IPS DF 19.7 (cell line): ENCODE data around the gene KHNYN.
"Not testable (repeated sequence)": the region's sequence is repeated elsewhere in the genome, so short reads cannot be mapped to it uniquely, and the experiment has no call there.

Source experiments
- DNase-seq: peaks from one replicate; pipeline ENCODE4 v3.0.0-alpha.2; 2013; ENCODE audit warnings: low read depth, low spot score

Gene KHNYN

DNA sequence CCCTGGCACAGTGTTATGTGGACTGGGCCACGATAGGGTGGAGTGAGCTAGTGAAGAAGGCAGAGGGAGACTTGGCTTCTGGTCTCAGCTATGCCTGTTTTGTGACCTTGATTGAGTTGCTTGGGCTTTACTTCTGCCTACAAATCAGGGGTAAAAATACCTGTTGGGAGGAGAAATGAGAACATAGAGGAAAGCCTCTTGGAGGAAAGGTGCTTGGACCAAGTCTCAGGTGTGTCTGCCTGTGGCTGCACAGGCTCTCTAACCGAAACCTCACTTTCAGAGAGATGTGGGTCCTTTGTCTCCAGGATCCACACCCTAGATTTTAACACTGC is 7.9 kb downstream of the KHNYN start:
- no peak for DNase-seq

GRCh38 chr14:24438223-24439097 is 8.7 kb downstream of the KHNYN start:
- DNase-seq: no peak

DNA sequence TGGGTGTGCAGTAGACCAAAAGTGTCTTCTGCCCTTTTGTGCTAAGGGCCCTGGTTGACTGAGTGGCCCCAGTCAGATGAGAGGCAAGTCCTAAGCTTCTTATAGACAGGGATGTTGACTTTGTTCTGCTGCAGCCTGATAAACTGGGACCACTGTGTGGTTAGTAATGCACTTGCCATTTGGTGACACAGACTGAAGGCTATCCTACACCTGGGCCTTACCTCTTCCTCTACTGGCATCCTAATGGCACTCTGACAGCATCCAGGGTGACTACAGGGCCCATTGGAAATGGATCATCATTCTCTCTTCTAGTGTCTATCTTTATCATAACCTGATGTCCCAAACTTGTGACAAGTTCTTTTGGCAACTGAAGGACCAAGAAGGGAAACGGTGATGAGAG is 9.5 kb downstream of the KHNYN start:
- DNase-seq: no peak

GRCh38 chr14:24439830-24440605 is 10.3 kb downstream of the KHNYN start:
- DNase-seq: no peak

DNA sequence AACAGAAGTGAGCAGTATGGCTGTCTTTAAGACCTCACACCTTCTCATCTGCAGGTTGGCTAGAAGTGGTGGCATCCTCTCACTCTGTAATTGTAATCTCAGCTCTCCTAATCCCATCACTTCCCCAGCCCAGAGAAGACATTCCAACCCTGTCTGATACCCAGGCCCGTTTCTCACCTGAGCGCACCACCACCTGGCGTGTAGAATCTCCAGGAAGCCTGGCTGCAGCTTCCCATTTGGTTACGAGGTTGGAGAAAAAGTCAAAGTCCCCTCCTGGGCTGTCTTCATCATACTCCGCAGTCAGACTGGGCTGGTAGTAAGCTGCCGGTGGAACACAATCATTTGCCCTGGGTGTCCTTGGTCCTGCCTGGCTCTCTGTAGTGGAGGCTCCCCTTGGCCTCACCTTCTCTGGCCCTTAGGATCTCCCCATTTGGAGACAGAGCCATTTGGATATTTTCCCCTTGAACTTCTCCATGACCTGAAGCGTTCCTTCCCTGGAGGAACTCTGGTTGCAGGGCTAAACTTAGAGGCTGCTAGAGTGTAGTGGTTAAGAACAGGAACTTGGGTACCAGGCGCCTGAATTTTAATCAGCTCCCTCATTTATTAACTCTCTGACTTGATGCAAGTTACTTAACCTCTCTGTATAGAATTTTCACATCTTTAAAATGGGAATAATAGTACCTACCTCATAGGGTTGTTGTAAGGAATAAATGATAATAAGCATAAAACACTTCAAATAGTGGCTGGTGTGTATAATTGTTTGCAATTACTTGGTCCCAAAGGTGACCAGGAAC is 11.0 kb downstream of the KHNYN start:
- DNase-seq: no peak

GRCh38 chr14:24441485-24441884 is 11.7 kb downstream of the KHNYN start:
- no peak for DNase-seq

DNA sequence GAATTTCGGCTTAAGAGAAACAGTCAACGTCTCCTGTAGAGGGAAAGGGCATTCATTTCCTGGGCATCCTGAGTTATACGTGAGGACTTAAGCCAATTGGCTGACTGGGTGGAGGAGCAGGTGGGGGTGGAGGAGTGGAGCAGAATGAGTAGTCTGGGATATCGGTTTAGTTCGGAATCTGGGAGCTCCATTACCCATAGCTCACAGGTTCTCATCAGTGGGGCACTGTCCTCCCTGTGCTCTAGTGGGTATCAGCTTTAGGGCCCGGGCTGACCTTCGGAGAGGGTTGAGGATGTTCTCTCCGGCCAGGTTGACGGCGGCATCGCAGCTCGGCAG is 12.1 kb downstream of the KHNYN start:
- DNase-seq: no peak

DNA sequence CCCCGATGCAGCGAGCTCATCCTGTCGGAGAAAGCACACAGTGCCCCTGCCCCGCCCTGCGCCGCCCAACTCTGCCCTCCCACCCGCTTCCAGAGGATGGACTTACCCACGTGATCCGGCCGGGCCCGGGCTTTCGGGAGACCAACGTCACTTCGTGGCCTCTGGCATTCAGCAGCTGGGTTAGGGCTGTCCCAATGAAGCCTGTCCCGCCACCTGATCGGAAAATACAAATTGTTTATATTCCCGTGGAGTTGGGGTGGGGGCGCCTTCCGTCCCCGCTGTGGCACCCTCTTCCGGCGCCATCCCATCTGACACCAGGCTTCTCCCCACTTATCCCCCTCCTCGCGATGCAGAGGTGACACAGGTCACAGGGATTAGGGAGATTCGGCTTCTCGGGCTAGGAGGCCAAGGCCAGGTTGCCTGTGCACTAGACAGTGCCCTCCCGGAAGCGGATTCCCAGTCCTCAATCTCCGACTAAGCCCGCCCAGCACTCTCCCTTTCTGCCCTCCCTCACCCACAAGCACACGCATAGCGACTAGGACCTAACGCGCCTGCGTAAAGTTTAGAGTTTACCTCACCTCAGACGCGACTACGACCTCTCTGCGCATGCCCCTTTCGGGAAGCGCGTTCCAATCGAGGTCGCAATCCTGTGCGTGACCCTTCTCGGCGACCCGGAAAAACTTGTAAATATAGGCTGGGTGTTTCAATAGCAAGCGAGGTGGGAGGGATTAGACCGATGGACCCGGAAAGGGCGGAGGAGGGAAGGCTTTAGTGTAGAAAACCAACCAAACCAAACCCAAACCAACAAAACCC is 12.7 kb downstream of the KHNYN start, which contains the start of gene SDR39U1:
Gene SDR39U1, minus strand, starts transcription at position 537 of the 813 bp plus-strand sequence. Its CDS starts 7 bp downstream, at position 530.
- DNase-seq: peak; percentile 96

DNA sequence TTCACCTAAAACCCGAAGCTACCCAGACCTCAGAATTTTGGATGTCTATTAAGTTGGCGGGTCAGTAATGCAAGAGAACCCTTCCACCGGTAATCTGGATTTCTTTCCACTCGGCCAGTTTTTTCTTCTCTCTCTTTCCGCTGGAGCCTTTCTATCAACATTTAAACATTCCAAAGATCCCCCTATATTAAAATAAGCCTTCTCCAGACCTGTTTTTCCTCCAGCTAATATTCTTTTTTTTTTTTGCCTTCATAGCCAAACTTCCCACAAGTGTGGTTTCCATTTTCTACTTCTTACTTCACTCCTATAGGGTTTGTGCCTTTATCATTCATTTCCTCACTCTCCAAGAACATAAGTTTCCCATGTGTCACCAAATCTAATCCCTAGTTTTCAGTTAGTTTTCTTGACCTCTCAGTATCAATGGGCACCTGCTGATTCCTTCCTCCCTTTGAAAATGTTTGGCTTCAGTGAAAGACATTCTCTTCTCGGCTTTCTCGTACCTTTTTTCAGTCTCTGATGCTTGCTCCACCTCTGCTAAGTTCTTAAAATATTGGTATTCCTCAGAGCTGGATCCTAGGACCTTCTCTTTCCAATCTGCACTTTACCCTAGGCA is 13.4 kb downstream of the KHNYN start:
- DNase-seq: no peak

GRCh38 chr14:24450828-24451227 is 21.1 kb downstream of the KHNYN start:
- not testable (repeated sequence) for DNase-seq

- no peak for DNase-seq
Measured at GRCh38 chr14:24456980-24457379, 27.2 kb downstream of the KHNYN start.

DNA sequence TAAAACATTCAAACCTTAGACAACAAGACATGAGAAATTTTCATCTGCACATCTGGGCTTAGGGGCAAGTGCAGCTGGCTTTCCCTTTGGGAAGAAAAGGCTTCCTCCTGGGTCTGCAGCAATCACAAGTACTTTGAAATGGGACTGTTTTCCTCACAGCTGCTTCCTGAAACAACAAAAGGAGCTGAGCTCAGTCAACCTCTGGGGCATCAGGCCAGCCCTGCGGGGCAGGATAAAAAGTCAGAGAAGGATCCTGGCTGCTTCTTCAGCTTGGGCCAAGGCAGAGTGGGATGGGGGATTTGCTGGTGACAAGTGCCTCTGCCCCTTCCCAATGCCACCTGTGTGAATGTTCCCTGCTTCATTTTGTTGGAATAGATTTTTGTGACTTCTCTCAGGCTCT is 29.0 kb downstream of the KHNYN start:
- no peak for DNase-seq

- DNase-seq: no peak
Measured at GRCh38 chr14:24459331-24459730, 29.6 kb downstream of the KHNYN start.

GRCh38 chr14:24461336-24461735 is 31.6 kb downstream of the KHNYN start:
- no peak for DNase-seq

DNA sequence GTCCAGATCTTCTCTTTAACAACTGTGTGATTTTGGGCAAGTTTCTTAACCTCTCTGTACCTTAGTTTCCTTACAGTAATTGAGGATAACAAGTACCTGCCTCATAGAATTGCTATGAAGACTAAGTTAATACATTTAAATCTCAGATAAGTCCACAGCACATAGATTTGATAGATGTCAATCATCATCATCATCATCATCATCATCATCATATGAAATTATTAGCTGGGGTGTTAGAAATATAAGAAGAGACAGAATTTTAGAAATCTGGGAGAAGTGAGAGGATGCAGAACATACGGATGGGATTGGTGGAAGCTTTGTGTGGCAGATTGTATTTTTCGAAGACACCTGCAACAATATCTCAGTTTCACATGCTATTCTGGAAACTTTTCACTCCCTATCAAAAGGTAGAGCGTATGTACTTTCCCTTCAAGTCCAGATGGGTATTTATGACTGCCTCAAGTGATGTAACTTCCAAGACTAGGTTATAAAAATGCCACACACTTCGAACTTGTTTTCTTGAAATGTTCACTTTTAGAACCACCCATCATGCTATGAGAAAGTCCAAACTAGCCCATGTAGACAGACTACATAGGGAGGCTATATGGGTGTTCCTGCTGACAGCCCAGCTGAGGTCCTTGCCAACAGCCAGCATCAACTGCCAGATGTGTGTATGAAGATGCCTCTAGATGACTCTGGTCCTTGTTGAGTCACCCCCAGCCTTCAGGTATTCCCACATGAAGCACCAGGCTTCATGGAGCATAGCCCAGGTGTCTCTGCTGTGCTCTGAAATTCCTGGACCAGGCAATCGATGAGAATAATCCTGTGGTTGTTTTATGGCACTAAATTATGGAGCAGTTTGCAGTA is 33.5 kb downstream of the KHNYN start:
- DNase-seq: no peak

- DNase-seq: no peak
Measured at GRCh38 chr14:24463884-24464785, 34.4 kb downstream of the KHNYN start.

GRCh38 chr14:24465368-24465767 is 35.6 kb downstream of the KHNYN start:
- no peak for DNase-seq

GRCh38 chr14:24465805-24466204 is 36.1 kb downstream of the KHNYN start:
- no peak for DNase-seq

- not testable (repeated sequence) for DNase-seq
Measured at GRCh38 chr14:24470450-24470849, 40.7 kb downstream of the KHNYN start.
